HepG2 (cell line): Measurements from ENCODE around the gene TRAPPC12. TPM values are rescaled to one million over a fixed set of nuclear protein-coding genes. Genes with fewer than 3 reads are reported as not detected.

Source experiments
- GPN1 ChIP-seq: sonication (generic); formaldehyde crosslinking; IDR thresholded peaks from 2 replicates; pipeline ENCODE4 v1.5.1; 2020; ENCODE audit warnings: missing genetic modification reagents, borderline replicate concordance
- JUNB ChIP-seq: sonication (generic); formaldehyde crosslinking; IDR thresholded peaks from 2 replicates; pipeline ENCODE4 v1.8.0; 2022; ENCODE audit warnings: missing genetic modification reagents, mild to moderate bottlenecking, borderline replicate concordance
- KDM2A ChIP-seq: sonication (generic); formaldehyde crosslinking; IDR thresholded peaks from 2 replicates; pipeline ENCODE4 v1.4.0; 2020; ENCODE audit warnings: low read depth, missing genetic modification reagents, borderline replicate concordance
- POGZ ChIP-seq: sonication (generic); formaldehyde crosslinking; IDR thresholded peaks from 2 replicates; pipeline ENCODE4 v1.4.0; 2020; ENCODE audit warnings: mild to moderate bottlenecking, missing genetic modification reagents
- RCOR2 ChIP-seq: IDR thresholded peaks from 2 replicates; pipeline ENCODE4 v1.6.1; 2016; ENCODE audit warnings: missing biosample characterization, missing genetic modification reagents
- TARDBP ChIP-seq: sonication (generic); formaldehyde crosslinking; IDR thresholded peaks from 2 replicates; pipeline ENCODE4 v1.8.0; 2022; ENCODE audit warnings: mild to moderate bottlenecking, missing genetic modification reagents
- TSC22D2 ChIP-seq: sonication (generic); formaldehyde crosslinking; IDR thresholded peaks from 2 replicates; pipeline ENCODE4 v1.5.1; 2020; ENCODE audit warnings: missing genetic modification reagents, mild to moderate bottlenecking, borderline replicate concordance
- ZBTB21 ChIP-seq: sonication (generic); formaldehyde crosslinking; IDR thresholded peaks from 2 replicates; pipeline ENCODE4 v1.4.0; 2020; ENCODE audit warnings: missing genetic modification reagents
- ZNF234 ChIP-seq: sonication (generic); formaldehyde crosslinking; conservative IDR thresholded peaks from 2 replicates; pipeline ENCODE4 v1.5.1; 2020; ENCODE audit warnings: mild to moderate bottlenecking, missing genetic modification reagents
- ZNF260 ChIP-seq: sonication (generic); formaldehyde crosslinking; IDR thresholded peaks from 2 replicates; pipeline ENCODE4 v1.4.0; 2020; ENCODE audit warnings: missing genetic modification reagents, low read depth, mild to moderate bottlenecking, borderline replicate concordance
- ZNF33B ChIP-seq: sonication (generic); formaldehyde crosslinking; IDR thresholded peaks from 2 replicates; pipeline ENCODE4 v1.5.1; 2020; ENCODE audit warnings: mild to moderate bottlenecking, missing genetic modification reagents
- ZNF34 ChIP-seq: sonication (generic); formaldehyde crosslinking; IDR thresholded peaks from 2 replicates; pipeline ENCODE4 v1.4.0; 2020; ENCODE audit warnings: mild to moderate bottlenecking, missing genetic modification reagents, borderline replicate concordance
- ZNF446 ChIP-seq: sonication (generic); formaldehyde crosslinking; IDR thresholded peaks from 2 replicates; pipeline ENCODE4 v1.5.0; 2020; ENCODE audit warnings: mild to moderate bottlenecking, missing genetic modification reagents
- ZNF816 ChIP-seq: sonication (generic); formaldehyde crosslinking; IDR thresholded peaks from 2 replicates; pipeline ENCODE4 v1.8.0; 2022; ENCODE audit warnings: missing genetic modification reagents, mild to moderate bottlenecking, borderline replicate concordance
- polyA plus RNA-seq, 8 experiments: library from polyadenylated mRNA; depleted of rRNA in 3 of 8; stranded (reverse) in 7 of 8; unstranded in 1 of 8; fragments of >200 nt; fragmentation: Illumina TruSeq in 4 of 8; extraction: Trizol in 4 of 8; gene quantifications; 2 replicates each; pipeline versions ENCODE4 v1.2.1 to v1.2.3, GENCODE V29; 2011 to 2016; ENCODE audit warnings: low read depth in 4 of 8, missing spikeins in 1 of 8, mixed read lengths in 1 of 8; ENCODE audit not compliant: insufficient read depth in 1 of 8
- total RNA-seq, 5 experiments: library from RNA; depleted of rRNA; stranded (reverse); fragments of >200 nt; fragmentation: Illumina TruSeq; extraction: Trizol; gene quantifications; 2 replicates each; pipeline ENCODE4 v1.2.3, GENCODE V29; 2016; ENCODE audit warnings: low read depth in 1 of 5
- TF ChIP-seq, protein P1 (sequence below): sonication (generic); formaldehyde crosslinking; IDR thresholded peaks from 2 replicates; pipeline ENCODE4 v1.4.0; 2020; ENCODE audit warnings: missing genetic modification reagents, borderline replicate concordance
- TF ChIP-seq, protein P2 (sequence below): sonication (generic); formaldehyde crosslinking; IDR thresholded peaks from 2 replicates; pipeline ENCODE4 v1.4.0; 2020; ENCODE audit warnings: mild to moderate bottlenecking, missing genetic modification reagents, borderline replicate concordance
- TF ChIP-seq, protein P3 (sequence below): sonication (generic); formaldehyde crosslinking; IDR thresholded peaks from 2 replicates; pipeline ENCODE4 v1.4.0; 2020; ENCODE audit warnings: missing genetic modification reagents, borderline replicate concordance
- TF ChIP-seq, protein P4 (sequence below): sonication (generic); formaldehyde crosslinking; IDR thresholded peaks from 2 replicates; pipeline ENCODE4 v1.5.0; 2020; ENCODE audit warnings: missing genetic modification reagents

The TRAPPC12 gene
- total and polyA plus RNA-seq, 2 of the 13 experiments (the other 11 are each of a cell fraction or from before 2014, with no cell fraction given) = 46.4 to 97.7 TPM

DNA sequence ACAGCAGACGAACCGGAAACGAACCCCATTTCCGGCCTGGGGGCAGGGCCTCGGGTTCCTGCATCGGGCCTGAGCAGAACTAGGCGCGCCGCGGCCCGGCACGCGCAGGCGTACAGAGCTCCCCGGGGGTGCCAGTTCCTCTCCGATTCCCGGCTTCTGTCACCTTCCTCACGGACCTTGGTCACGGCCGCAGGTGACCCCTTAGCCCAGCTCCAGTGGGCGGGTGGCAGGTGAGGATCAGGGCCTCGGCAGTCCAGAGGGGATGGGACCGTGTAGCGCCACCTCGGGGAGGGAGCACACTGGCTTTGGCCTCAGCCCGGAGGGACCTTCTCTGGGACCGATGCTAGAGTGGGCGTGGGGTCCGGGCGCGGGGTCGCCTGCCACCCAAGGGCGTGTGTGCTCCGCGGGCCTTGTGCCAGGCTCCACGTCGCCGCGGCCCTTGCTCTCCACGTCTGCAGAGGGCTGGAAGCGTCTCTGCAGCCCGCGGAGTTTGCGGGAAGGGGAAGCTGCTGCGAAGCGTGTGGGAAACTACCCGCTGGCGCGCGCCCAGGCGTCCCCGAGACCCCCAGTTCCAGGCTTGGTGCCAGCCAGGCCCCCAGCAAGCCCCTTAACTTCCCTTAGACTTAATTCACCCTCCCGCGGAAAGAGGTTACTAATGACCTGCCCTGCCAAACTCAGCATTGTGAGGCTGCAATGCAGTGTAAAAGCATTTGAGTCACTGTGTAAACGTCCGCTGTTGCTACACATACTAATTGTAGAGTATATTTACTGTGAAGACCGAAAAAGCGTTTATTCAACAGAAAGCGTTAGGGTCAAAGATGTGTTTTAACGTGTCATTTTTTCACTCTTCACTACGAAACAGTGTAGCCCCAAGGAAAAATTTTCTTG, at the start of gene TRAPPC12 (continued):
- TF ChIP-seq, protein P1, sequence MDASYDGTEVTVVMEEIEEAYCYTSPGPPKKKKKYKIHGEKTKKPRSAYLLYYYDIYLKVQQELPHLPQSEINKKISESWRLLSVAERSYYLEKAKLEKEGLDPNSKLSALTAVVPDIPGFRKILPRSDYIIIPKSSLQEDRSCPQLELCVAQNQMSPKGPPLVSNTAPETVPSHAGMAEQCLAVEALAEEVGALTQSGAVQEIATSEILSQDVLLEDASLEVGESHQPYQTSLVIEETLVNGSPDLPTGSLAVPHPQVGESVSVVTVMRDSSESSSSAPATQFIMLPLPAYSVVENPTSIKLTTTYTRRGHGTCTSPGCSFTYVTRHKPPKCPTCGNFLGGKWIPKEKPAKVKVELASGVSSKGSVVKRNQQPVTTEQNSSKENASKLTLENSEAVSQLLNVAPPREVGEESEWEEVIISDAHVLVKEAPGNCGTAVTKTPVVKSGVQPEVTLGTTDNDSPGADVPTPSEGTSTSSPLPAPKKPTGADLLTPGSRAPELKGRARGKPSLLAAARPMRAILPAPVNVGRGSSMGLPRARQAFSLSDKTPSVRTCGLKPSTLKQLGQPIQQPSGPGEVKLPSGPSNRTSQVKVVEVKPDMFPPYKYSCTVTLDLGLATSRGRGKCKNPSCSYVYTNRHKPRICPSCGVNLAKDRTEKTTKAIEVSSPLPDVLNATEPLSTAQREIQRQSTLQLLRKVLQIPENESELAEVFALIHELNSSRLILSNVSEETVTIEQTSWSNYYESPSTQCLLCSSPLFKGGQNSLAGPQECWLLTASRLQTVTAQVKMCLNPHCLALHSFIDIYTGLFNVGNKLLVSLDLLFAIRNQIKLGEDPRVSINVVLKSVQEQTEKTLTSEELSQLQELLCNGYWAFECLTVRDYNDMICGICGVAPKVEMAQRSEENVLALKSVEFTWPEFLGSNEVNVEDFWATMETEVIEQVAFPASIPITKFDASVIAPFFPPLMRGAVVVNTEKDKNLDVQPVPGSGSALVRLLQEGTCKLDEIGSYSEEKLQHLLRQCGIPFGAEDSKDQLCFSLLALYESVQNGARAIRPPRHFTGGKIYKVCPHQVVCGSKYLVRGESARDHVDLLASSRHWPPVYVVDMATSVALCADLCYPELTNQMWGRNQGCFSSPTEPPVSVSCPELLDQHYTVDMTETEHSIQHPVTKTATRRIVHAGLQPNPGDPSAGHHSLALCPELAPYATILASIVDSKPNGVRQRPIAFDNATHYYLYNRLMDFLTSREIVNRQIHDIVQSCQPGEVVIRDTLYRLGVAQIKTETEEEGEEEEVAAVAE (CRISPR knock-in tag) = peak; percentile 68; the same call in 1 of the 2 replicates
- TF ChIP-seq TSC22D2 (CRISPR knock-in tag) = no peak
- TF ChIP-seq GPN1 (CRISPR knock-in tag) = peak; percentile 68
- TF ChIP-seq RCOR2 = no peak; the same call in 1 of the 2 replicates
- TF ChIP-seq JUNB (CRISPR knock-in tag) = peak; percentile 85; the same call in 1 of the 2 replicates
- peak; percentile 95 for TF ChIP-seq ZNF33B (CRISPR knock-in tag)
- peak; percentile 96; the same call in 1 of the 2 replicates for TF ChIP-seq ZNF446
- TF ChIP-seq ZBTB21 (CRISPR knock-in tag) = peak; percentile 58; the same call in 1 of the 2 replicates
- TF ChIP-seq ZNF816 (CRISPR knock-in tag) = peak; percentile 93; the same call in 1 of the 2 replicates
- TF ChIP-seq, protein P2, sequence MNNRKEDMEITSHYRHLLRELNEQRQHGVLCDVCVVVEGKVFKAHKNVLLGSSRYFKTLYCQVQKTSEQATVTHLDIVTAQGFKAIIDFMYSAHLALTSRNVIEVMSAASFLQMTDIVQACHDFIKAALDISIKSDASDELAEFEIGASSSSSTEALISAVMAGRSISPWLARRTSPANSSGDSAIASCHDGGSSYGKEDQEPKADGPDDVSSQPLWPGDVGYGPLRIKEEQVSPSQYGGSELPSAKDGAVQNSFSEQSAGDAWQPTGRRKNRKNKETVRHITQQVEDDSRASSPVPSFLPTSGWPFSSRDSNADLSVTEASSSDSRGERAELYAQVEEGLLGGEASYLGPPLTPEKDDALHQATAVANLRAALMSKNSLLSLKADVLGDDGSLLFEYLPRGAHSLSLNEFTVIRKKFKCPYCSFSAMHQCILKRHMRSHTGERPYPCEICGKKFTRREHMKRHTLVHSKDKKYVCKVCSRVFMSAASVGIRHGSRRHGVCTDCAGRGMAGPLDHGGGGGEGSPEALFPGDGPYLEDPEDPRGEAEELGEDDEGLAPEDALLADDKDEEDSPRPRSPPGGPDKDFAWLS (CRISPR knock-in tag) = peak; percentile 97
- peak; percentile 86 for TF ChIP-seq POGZ (CRISPR knock-in tag)
- TF ChIP-seq, protein P3, sequence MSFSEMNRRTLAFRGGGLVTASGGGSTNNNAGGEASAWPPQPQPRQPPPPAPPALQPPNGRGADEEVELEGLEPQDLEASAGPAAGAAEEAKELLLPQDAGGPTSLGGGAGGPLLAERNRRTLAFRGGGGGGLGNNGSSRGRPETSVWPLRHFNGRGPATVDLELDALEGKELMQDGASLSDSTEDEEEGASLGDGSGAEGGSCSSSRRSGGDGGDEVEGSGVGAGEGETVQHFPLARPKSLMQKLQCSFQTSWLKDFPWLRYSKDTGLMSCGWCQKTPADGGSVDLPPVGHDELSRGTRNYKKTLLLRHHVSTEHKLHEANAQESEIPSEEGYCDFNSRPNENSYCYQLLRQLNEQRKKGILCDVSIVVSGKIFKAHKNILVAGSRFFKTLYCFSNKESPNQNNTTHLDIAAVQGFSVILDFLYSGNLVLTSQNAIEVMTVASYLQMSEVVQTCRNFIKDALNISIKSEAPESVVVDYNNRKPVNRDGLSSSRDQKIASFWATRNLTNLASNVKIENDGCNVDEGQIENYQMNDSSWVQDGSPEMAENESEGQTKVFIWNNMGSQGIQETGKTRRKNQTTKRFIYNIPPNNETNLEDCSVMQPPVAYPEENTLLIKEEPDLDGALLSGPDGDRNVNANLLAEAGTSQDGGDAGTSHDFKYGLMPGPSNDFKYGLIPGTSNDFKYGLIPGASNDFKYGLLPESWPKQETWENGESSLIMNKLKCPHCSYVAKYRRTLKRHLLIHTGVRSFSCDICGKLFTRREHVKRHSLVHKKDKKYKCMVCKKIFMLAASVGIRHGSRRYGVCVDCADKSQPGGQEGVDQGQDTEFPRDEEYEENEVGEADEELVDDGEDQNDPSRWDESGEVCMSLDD (CRISPR knock-in tag) = peak; percentile 81; the same call in 1 of the 2 replicates
- TF ChIP-seq, protein P4, sequence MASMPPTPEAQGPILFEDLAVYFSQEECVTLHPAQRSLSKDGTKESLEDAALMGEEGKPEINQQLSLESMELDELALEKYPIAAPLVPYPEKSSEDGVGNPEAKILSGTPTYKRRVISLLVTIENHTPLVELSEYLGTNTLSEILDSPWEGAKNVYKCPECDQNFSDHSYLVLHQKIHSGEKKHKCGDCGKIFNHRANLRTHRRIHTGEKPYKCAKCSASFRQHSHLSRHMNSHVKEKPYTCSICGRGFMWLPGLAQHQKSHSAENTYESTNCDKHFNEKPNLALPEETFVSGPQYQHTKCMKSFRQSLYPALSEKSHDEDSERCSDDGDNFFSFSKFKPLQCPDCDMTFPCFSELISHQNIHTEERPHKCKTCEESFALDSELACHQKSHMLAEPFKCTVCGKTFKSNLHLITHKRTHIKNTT (CRISPR knock-in tag) = no peak
- TF ChIP-seq KDM2A (CRISPR knock-in tag) = peak; percentile 97
- TF ChIP-seq ZNF260 = 0 out of 2 replicates have a peak, but pooled peaks have one; percentile 91
- TF ChIP-seq ZNF234 (CRISPR knock-in tag) = no peak
- no peak; the same call in 1 of the 2 replicates for TF ChIP-seq ZNF34 (CRISPR knock-in tag)
- peak; percentile 92 for TF ChIP-seq TARDBP (CRISPR knock-in tag)
